CD14-positive monocyte (primary cell): ENCODE measurements around the gene MIB1. TPM values are rescaled to one million over a fixed set of nuclear protein-coding genes. Genes with fewer than 3 reads are reported as not detected.
A peak's percentile ranks its signal among the peaks of the same experiment; 100 is the strongest.

Source experiments
- DNase-seq, 3 donors: peaks; one replicate each; pipeline ENCODE4 v3.0.0-alpha.2; 2011 to 2022
- H2AFZ ChIP-seq: 2 replicates; pipeline ENCODE4 v1.6.0; 2012; ENCODE audit warnings: mild to moderate bottlenecking, low read depth, low read length, inconsistent platforms; ENCODE audit not compliant: insufficient read depth, poor library complexity, severe bottlenecking
- H3K27ac ChIP-seq, 2 donors: 1 replicate in 1 of 2; 2 replicates in 1 of 2; pipeline ENCODE4 v1.5.1; 2012 to 2013; ENCODE audit warnings: low read length in 2 of 2, control low read depth in 1 of 2, inconsistent platforms in 1 of 2, low read depth in 1 of 2, mild to moderate bottlenecking in 1 of 2
- H3K27me3 ChIP-seq, 2 donors: one replicate each; pipeline versions ENCODE4 v1.6.0 to v1.6.1; 2011 to 2013; ENCODE audit warnings: low read length in 2 of 2; ENCODE audit not compliant: control insufficient read depth in 2 of 2, insufficient read depth in 2 of 2
- H3K36me3 ChIP-seq, 2 donors: replicated peaks in 1 of 2; 1 replicate in 1 of 2; 2 replicates in 1 of 2; pipeline versions ENCODE4 v1.5.1 to v1.6.1; 2012 to 2013; ENCODE audit warnings: low read length in 2 of 2, control low read depth in 1 of 2, inconsistent platforms in 1 of 2, mild to moderate bottlenecking in 1 of 2; ENCODE audit not compliant: insufficient read depth in 2 of 2, control insufficient read depth in 1 of 2
- H3K4me1 ChIP-seq, 2 donors: 1 replicate in 1 of 2; 2 replicates in 1 of 2; pipeline versions ENCODE4 v1.5.1 to v1.6.1; 2012 to 2013; ENCODE audit warnings: low read length in 2 of 2, control low read depth in 1 of 2, inconsistent platforms in 1 of 2, mild to moderate bottlenecking in 1 of 2, moderate library complexity in 1 of 2; ENCODE audit not compliant: insufficient read depth in 2 of 2, control insufficient read depth in 1 of 2
- H3K4me2 ChIP-seq: replicated peaks from 2 replicates; pipeline ENCODE3; 2012; ENCODE audit warnings: low read length, moderate library complexity, mild to moderate bottlenecking; ENCODE audit not compliant: poor library complexity, severe bottlenecking; ENCODE audit errors: extremely low read depth
- H3K4me3 ChIP-seq, 3 experiments: fragments of 200-600 bp in 1 of 3; sonication (generic) in 1 of 3; replicated peaks in 1 of 3; 1 replicate in 2 of 3; 2 replicates in 1 of 3; pipeline ENCODE4 v1.5.1; 2011 to 2013; ENCODE audit warnings: low read length in 3 of 3, mild to moderate bottlenecking in 3 of 3, control low read depth in 2 of 3, low read depth in 2 of 3, inconsistent platforms in 1 of 3, moderate library complexity in 1 of 3
- H3K79me2 ChIP-seq: 2 replicates; pipeline ENCODE4 v1.6.0; 2012; ENCODE audit warnings: mild to moderate bottlenecking, control low read depth, inconsistent platforms, low read length, moderate library complexity; ENCODE audit not compliant: insufficient read depth
- H3K9ac ChIP-seq: 2 replicates; pipeline ENCODE4 v1.6.0; 2017; ENCODE audit warnings: low read length, mild to moderate bottlenecking; ENCODE audit not compliant: insufficient read depth, poor library complexity, severe bottlenecking
- H3K9me3 ChIP-seq, 2 donors: replicated peaks in 1 of 2; 1 replicate in 1 of 2; 2 replicates in 1 of 2; pipeline versions ENCODE4 v1.5.1 to v1.6.1; 2012 to 2013; ENCODE audit warnings: low read length in 2 of 2, control low read depth in 1 of 2; ENCODE audit not compliant: control insufficient read depth in 1 of 2, insufficient read depth in 1 of 2
- H4K20me1 ChIP-seq: 2 replicates; pipeline ENCODE4 v1.6.0; 2012; ENCODE audit warnings: mild to moderate bottlenecking, low read length, control low read depth, moderate library complexity; ENCODE audit not compliant: insufficient read depth
- H3K27ac Mint-ChIP-seq, 7 donors: one replicate each; pipeline ENCODE4 v1.8.0; 2020; ENCODE audit warnings: mild to moderate bottlenecking in 7 of 7, mixed read lengths in 7 of 7, moderate library complexity in 6 of 7, inconsistent platforms in 2 of 7
- H3K27me3 Mint-ChIP-seq, 3 donors: one replicate each; pipeline ENCODE4 v1.8.0; 2021 to 2022; ENCODE audit warnings: low read depth in 3 of 3, mild to moderate bottlenecking in 3 of 3, mixed read lengths in 3 of 3, moderate library complexity in 3 of 3, inconsistent platforms in 1 of 3
- H3K36me3 Mint-ChIP-seq, 2 donors: one replicate each; pipeline ENCODE4 v1.8.0; 2020; ENCODE audit warnings: mixed read lengths in 2 of 2, inconsistent platforms in 1 of 2, mild to moderate bottlenecking in 1 of 2
- H3K4me1 Mint-ChIP-seq: one replicate; pipeline ENCODE4 v1.8.0; 2020; ENCODE audit warnings: mild to moderate bottlenecking, mixed read lengths
- H3K4me3 Mint-ChIP-seq, 2 donors: one replicate each; pipeline ENCODE4 v1.8.0; 2020; ENCODE audit warnings: mild to moderate bottlenecking in 2 of 2, mixed read lengths in 2 of 2, moderate library complexity in 1 of 2
- H3K9me3 Mint-ChIP-seq, 7 donors: one replicate each; pipeline ENCODE4 v1.8.0; 2020 to 2022; ENCODE audit warnings: mixed read lengths in 7 of 7, mild to moderate bottlenecking in 6 of 7, moderate library complexity in 6 of 7, inconsistent platforms in 2 of 7
- CTCF ChIP-seq: fragments of 200-600 bp; IDR thresholded peaks from one replicate; pipeline ENCODE4 v1.8.0; 2022; ENCODE audit warnings: antibody characterized with exemption, mild to moderate bottlenecking
- WGBS: methylation state at CpG from one replicate; pipeline ENCODE4 v1.1.5; 2013; ENCODE audit warnings: missing lambda C conversion rate; ENCODE audit not compliant: insufficient coverage; 5-methylcytosine and 5-hydroxymethylcytosine counted together
- intact Hi-C, 2 donors: fragments of 100-400 bp; cut with micrococcal nuclease; formaldehyde crosslinking; loops; one replicate each; pipeline versions ENCODE4 v1.15.0 to v1.15.1; 2023
- polyA plus RNA-seq, 3 donors: library from polyadenylated mRNA; depleted of rRNA in 1 of 3; unstranded in 2 of 3; stranded (reverse) in 1 of 3; fragments of 300-500 nt in 2 of 3; fragments of >200 nt in 1 of 3; fragmentation: Illumina TruSeq in 2 of 3; gene quantifications; 1 replicate in 2 of 3; 2 replicates in 1 of 3; pipeline ENCODE4 v1.2.3, GENCODE V29; 2012 to 2021

MIB1 gene
- polyA plus RNA-seq, 3 donors: 5.7 to 8.5 (median 7.8) TPM

GRCh38 chr18:21803495-21803894 is 62.9 kb downstream of the MIB1 start:
- H3K36me3 ChIP-seq: peaks cover 11 to 28% of the 10 kb centered on the region in 2 donors

GRCh38 chr18:21805771-21806366 is 65.3 kb downstream of the MIB1 start:
- Histone ChIP-seq H3K4me3 (no peak overlapping the region), H3K4me2 (no peak overlapping the region), H3K27ac (no peak overlapping the region), H3K36me3 (peaks cover 22 to 45% of the 10 kb centered on the region in 2 donors), H3K4me1 (peaks cover 19 to 20% of the 10 kb centered on the region in 2 donors), H2AFZ (no peak overlapping the region), H3K9ac (no peak overlapping the region), H3K9me3 (peaks cover 0 to 6% of the 10 kb centered on the region in 2 donors), H3K27me3 (no peaks in the 10 kb centered on the region), H3K79me2 (peaks cover 6% of the 10 kb centered on the region), H4K20me1 (no peaks in the 10 kb centered on the region)
- no peak overlapping the region for H3K27ac Mint-ChIP-seq
- intact Hi-C loops: no loop called here
- 98% methylated on average over 5 of the region's 9 CpGs for WGBS
- H3K4me1 Mint-ChIP-seq: peaks cover 21% of the 10 kb centered on the region
- H3K36me3 Mint-ChIP-seq: peaks cover 50 to 60% of the 10 kb centered on the region in 2 donors
- H3K4me3 Mint-ChIP-seq: no peak overlapping the region
- no peak for TF ChIP-seq CTCF
- H3K9me3 Mint-ChIP-seq: peaks cover 0 to 9% (median 2%) of the 10 kb centered on the region in 7 donors
- H3K27me3 Mint-ChIP-seq: no peaks in the 10 kb centered on the region
- DNase-seq: no peak

More at GRCh38 chr18:21803495-21803894, 62.9 kb downstream of the MIB1 start:
- intact Hi-C loops: no loop called here
- DNase-seq: peak; percentile 23 to 52 (median 36)
- Histone ChIP-seq H3K4me3 (peak overlapping the region; percentile 20 to 50 (median 36)), H3K9ac (peak overlapping the region; percentile 23), H3K4me2 (peak overlapping the region; percentile 64), H4K20me1 (no peaks in the 10 kb centered on the region), H3K9me3 (no peaks in the 10 kb centered on the region), H3K27ac (peak overlapping the region in 1 of 2 donors; percentile 80), H2AFZ (no peak overlapping the region), H3K79me2 (peaks cover 6% of the 10 kb centered on the region), H3K27me3 (no peaks in the 10 kb centered on the region), H3K4me1 (peaks cover 19 to 20% of the 10 kb centered on the region in 2 donors)
- no peak for TF ChIP-seq CTCF
- no CpG with 5 or more reads among the region's 3 CpGs for WGBS
- Mint-ChIP-seq H3K9me3 (peaks cover 0 to under 1% (median 0%) of the 10 kb centered on the region in 7 donors), H3K27me3 (no peaks in the 10 kb centered on the region), H3K36me3 (peaks cover 41 to 56% of the 10 kb centered on the region in 2 donors), H3K27ac (peak overlapping the region; percentile 63 to 81 (median 68)), H3K4me1 (peaks cover 21% of the 10 kb centered on the region), H3K4me3 (peak overlapping the region in 1 of 2 donors; percentile 68)
